Esophagus squamous epithelium (tissue), 5 donors: ENCODE data around the gene KIF14. TPM values are rescaled to one million over a fixed set of nuclear protein-coding genes. Genes with fewer than 3 reads are reported as not detected.
"Not testable (repeated sequence)": the region's sequence is repeated elsewhere in the genome, so short reads cannot be mapped to it uniquely, and the experiment has no call there.

Experiments
- DNase-seq: peaks from one replicate; lab custom pipeline; 2025; lab: John Stamatoyannopoulos, UW
- H3K27ac ChIP-seq, 4 donors: fragments of 200-600 bp; sonication (generic); one replicate each; pipeline ENCODE4 v1.5.1; 2016 to 2019; ENCODE audit warnings: mild to moderate bottlenecking in 1 of 4
- H3K27me3 ChIP-seq, 4 donors: fragments of 200-600 bp; sonication (generic); 1 replicate in 3 of 4; 2 replicates in 1 of 4; pipeline versions ENCODE4 v1.5.1 to v1.6.0; 2017 to 2021; ENCODE audit warnings: antibody characterized with exemption in 1 of 4
- H3K36me3 ChIP-seq, 3 donors: fragments of 200-600 bp; sonication (generic); one replicate each; pipeline ENCODE4 v1.5.1; 2016 to 2019
- H3K4me1 ChIP-seq, 3 donors: fragments of 200-600 bp; sonication (generic); one replicate each; pipeline ENCODE4 v1.5.1; 2017 to 2019
- H3K4me3 ChIP-seq, 4 donors: fragments of 200-600 bp; sonication (generic); 1 replicate in 3 of 4; 2 replicates in 1 of 4; pipeline ENCODE4 v1.5.1; 2016 to 2019; ENCODE audit warnings: mild to moderate bottlenecking in 2 of 4, moderate library complexity in 1 of 4
- H3K9me3 ChIP-seq, 3 donors: fragments of 200-600 bp; sonication (generic); one replicate each; pipeline ENCODE4 v1.5.1; 2016 to 2019
- CTCF ChIP-seq, 6 experiments: fragments of 450-650 bp in 4 of 6; fragments of 200-600 bp in 2 of 6; sonication (generic) in 2 of 6; IDR thresholded peaks; one replicate each; pipeline ENCODE4 v1.5.1; 2016 to 2019; ENCODE audit warnings: antibody characterized with exemption in 6 of 6, mild to moderate bottlenecking in 4 of 6, moderate library complexity in 4 of 6
- POLR2A ChIP-seq, 4 donors: fragments of 450-650 bp; IDR thresholded peaks; one replicate each; pipeline ENCODE4 v1.6.1; 2017; ENCODE audit warnings: antibody characterized with exemption in 4 of 4, mild to moderate bottlenecking in 4 of 4, moderate library complexity in 3 of 4
- WGBS, 2 donors: methylation state at CpG; one replicate each; pipeline ENCODE4 v1.1.5; 2018; 5-methylcytosine and 5-hydroxymethylcytosine counted together
- intact Hi-C: fragments of 100-400 bp; cut with DNase I; formaldehyde crosslinking; loops from one replicate; pipeline ENCODE4 v1.15.0; 2022
- total RNA-seq, 4 donors: library from RNA; depleted of rRNA; stranded (reverse); fragments of >200 nt; gene quantifications; one replicate each; pipeline ENCODE4 v1.1.0, GENCODE V29; 2016
- donor health status: DM: yes; HTN: yes; CAD: no.

The KIF14 gene
- total RNA-seq, 4 donors from 2014 or later: 1.5 to 5.8 (median 3.1) TPM

GRCh38 chr1:200528858-200529606, 91.5 kb downstream of the KIF14 start:
- no peak for DNase-seq
- Histone ChIP-seq H3K36me3 (no peaks in the 10 kb centered on the region), H3K9me3 (no peaks in the 10 kb centered on the region), H3K27me3 (peaks cover 0 to 11% (median 0%) of the 10 kb centered on the region in 4 donors), H3K4me1 (no peaks in the 10 kb centered on the region), H3K4me3 (no peak overlapping the region), H3K27ac (no peak overlapping the region)
- intact Hi-C loops: no loop called here
- TF ChIP-seq CTCF (IDR thresholded peaks at IDR 0.05): no peak
- TF ChIP-seq POLR2A (IDR thresholded peaks at IDR 0.05): no peak
- 0 to 56% methylated on average over 1 to 3 of the region's 4 CpGs for WGBS, 2 donors

GRCh38 chr1:200527670-200528069, 92.9 kb downstream of the KIF14 start:
- Histone ChIP-seq H3K27me3 (peaks cover 0 to 11% (median 0%) of the 10 kb centered on the region in 4 donors), H3K36me3 (no peaks in the 10 kb centered on the region), H3K9me3 (no peaks in the 10 kb centered on the region), H3K4me3 (no peak overlapping the region), H3K4me1 (no peaks in the 10 kb centered on the region), H3K27ac (no peak overlapping the region)
- WGBS, 2 donors: 85 to 90% methylated on average over 4 of the region's 4 CpGs
- intact Hi-C loops: no loop called here
- TF ChIP-seq CTCF (IDR thresholded peaks at IDR 0.05) (no peak), POLR2A (IDR thresholded peaks at IDR 0.05) (no peak)
- DNase-seq: no peak

GRCh38 chr1:200526709-200527612, 93.6 kb downstream of the KIF14 start:
- H3K36me3 ChIP-seq: no peaks in the 10 kb centered on the region
- no peaks in the 10 kb centered on the region for H3K4me1 ChIP-seq
- H3K4me3 ChIP-seq: no peak overlapping the region
- no peak overlapping the region for H3K27ac ChIP-seq
- H3K9me3 ChIP-seq: no peaks in the 10 kb centered on the region
- peaks cover 0 to 9% (median 0%) of the 10 kb centered on the region in 4 donors for H3K27me3 ChIP-seq
- WGBS, 2 donors: 81 to 84% methylated on average over 4 to 5 of the region's 5 CpGs
- no peak for DNase-seq
- TF ChIP-seq POLR2A (IDR thresholded peaks at IDR 0.05) (no peak), CTCF (IDR thresholded peaks at IDR 0.05) (no peak)
- intact Hi-C loops: no loop called here

- TF ChIP-seq POLR2A (IDR thresholded peaks at IDR 0.05): no peak
- TF ChIP-seq CTCF (IDR thresholded peaks at IDR 0.05): no peak
- DNase-seq: no peak
Observed at GRCh38 chr1:200525090-200525987, 95.2 kb downstream of the KIF14 start.

GRCh38 chr1:200524551-200524950, 96.0 kb downstream of the KIF14 start:
- H3K4me3 ChIP-seq, intact Hi-C loops, H3K27ac ChIP-seq, DNase-seq, H3K9me3 ChIP-seq, H3K4me1 ChIP-seq, H3K27me3 ChIP-seq, H3K36me3 ChIP-seq: not testable (repeated sequence)
- 76 to 92% methylated on average over 5 of the region's 5 CpGs for WGBS, 2 donors

More at GRCh38 chr1:200525090-200525987, 95.2 kb downstream of the KIF14 start:
- H3K9me3 ChIP-seq: no peaks in the 10 kb centered on the region
- H3K27ac ChIP-seq: no peak overlapping the region
- no peaks in the 10 kb centered on the region for H3K4me1 ChIP-seq
- no peaks in the 10 kb centered on the region for H3K27me3 ChIP-seq
- WGBS, 2 donors: 45 to 54% methylated on average over 9 of the region's 9 CpGs
- no peak overlapping the region for H3K4me3 ChIP-seq
- no peaks in the 10 kb centered on the region for H3K36me3 ChIP-seq
- intact Hi-C loops: no loop called here
